ENCODE results near the gene NPPC.

DNA sequence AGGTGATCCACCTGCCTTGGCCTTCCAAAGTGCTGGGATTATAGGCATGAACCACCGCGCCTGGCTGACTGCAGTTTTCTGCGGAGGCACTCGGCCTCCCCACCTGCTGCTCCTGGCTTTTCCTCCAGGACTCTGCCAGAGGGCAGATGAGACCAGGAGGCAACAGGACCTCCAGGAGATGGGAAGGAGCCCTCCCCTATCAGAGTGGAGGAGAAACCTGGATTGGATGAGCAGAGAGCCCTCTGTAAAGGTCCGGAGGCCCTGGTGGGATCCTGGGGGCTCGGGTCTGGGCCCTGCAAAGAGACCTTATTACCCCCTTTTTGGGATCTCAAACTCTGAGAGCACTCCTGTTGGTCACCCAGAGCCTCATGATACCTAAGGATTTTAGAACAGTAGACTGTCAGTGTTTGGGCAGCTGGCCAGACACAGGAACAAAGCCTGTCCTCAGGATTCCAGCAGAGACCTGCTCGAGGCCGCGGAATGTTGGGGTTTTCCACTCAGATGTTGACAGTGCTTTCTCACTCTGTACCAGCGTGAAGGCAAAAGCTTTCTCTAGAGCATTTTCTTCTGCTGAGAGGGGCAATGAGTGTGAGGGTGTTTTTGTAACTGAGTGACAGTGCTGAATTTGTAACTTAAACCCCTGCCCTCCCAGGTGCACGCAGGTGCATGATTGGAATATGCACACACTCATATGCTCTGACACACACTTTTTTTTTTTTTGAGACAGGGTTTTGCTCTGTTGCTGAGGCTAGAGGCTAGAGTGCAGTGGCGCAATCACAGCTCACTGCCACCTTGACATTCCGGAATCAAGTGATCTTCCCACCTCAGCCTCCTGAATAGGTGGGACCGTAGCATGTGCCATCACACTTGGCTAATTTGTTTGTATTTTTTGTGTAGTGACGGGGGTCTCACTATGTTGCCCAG lies 48.4 kb downstream of the NPPC start:
- TF ChIP-seq, protein P1, sequence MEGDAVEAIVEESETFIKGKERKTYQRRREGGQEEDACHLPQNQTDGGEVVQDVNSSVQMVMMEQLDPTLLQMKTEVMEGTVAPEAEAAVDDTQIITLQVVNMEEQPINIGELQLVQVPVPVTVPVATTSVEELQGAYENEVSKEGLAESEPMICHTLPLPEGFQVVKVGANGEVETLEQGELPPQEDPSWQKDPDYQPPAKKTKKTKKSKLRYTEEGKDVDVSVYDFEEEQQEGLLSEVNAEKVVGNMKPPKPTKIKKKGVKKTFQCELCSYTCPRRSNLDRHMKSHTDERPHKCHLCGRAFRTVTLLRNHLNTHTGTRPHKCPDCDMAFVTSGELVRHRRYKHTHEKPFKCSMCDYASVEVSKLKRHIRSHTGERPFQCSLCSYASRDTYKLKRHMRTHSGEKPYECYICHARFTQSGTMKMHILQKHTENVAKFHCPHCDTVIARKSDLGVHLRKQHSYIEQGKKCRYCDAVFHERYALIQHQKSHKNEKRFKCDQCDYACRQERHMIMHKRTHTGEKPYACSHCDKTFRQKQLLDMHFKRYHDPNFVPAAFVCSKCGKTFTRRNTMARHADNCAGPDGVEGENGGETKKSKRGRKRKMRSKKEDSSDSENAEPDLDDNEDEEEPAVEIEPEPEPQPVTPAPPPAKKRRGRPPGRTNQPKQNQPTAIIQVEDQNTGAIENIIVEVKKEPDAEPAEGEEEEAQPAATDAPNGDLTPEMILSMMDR (IDR thresholded peaks at IDR 0.05) = no peak
- TF ChIP-seq EP300 (IDR thresholded peaks at IDR 0.05) (no peak), POLR2A (IDR thresholded peaks at IDR 0.05) (no peak)
